ENCODE results near the gene CDKN2A. TPM values are rescaled to one million over a fixed set of nuclear protein-coding genes. Genes with fewer than 3 reads are reported as not detected.

CDKN2A gene
- total RNA-seq, 1 experiment from 2014 or later = not detected

DNA sequence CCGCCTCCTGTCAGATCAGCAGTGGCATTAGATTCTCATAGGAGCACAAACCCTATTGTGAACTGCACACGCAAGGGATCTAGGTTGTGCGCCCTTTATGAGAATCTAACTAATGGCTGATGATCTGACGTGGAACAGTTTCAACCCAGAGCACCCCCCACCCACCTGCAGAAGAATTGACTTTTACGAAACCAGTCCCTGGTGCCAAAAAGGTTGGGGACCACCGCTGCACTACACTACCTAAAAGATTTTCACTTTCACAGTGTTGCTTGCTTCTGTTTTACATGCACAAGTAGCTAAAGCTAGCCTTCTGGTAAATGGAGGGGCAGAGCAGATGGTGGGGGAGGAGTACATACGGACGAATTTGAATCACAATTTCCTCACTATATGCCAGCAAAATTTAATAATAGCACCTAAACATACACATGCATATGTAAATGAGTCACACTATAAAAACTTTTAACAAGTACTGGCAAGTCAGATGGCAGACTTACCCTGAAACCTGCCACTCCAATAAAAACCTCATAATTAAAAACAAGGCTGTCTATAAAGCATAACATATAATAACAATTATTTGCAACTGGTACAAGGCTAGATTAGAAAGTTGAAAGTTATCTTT is 38.9 kb upstream of the CDKN2A start:
- Histone ChIP-seq H3K9me3 (ENCODE audit: control insufficient read depth, insufficient read depth, low read depth, low read length) (no peaks in the 10 kb centered on the region), H3K4me1 (ENCODE audit: control insufficient read depth, insufficient read depth, low read length) (no peaks in the 10 kb centered on the region), H3K4me3 (ENCODE audit: low read depth in 2 of 2, low read length in 2 of 2) (no peak overlapping the region), H3K27ac (ENCODE audit: low read length) (no peak overlapping the region), H3K36me3 (ENCODE audit: control insufficient read depth, insufficient read depth, low read length) (no peaks in the 10 kb centered on the region), H3K27me3 (ENCODE audit: control insufficient read depth, insufficient read depth, low read length) (no peaks in the 10 kb centered on the region)
- CTCF ChIA-PET = no interaction called here
- ATAC-seq (no peak), DNase-seq (ENCODE audit: low read depth, low spot score) (no peak)
- in situ Hi-C loops (cut with HindIII; ENCODE audit: low pct_unique_long_range_greater_than_20kb, low sequenced_read_pairs) = no loop called here
- intact Hi-C loops (cut with micrococcal nuclease; ENCODE audit: unreplicated experiment) = no loop called here
- BruUV-seq (replicated peaks) = no TSS peak
- POLR2A ChIA-PET = no interaction called here
- TF ChIP-seq TCF7L2 (IDR thresholded peaks at IDR 0.05; ENCODE audit: low read depth, low read length) (no peak), SIN3A (IDR thresholded peaks at IDR 0.05; ENCODE audit: borderline replicate concordance, insufficient read depth, low read depth, low read length) (no peak), POLR2AphosphoS5 (IDR thresholded peaks at IDR 0.05; ENCODE audit: low read depth, low read length) (no peak)
- TF ChIP-seq, protein P1, sequence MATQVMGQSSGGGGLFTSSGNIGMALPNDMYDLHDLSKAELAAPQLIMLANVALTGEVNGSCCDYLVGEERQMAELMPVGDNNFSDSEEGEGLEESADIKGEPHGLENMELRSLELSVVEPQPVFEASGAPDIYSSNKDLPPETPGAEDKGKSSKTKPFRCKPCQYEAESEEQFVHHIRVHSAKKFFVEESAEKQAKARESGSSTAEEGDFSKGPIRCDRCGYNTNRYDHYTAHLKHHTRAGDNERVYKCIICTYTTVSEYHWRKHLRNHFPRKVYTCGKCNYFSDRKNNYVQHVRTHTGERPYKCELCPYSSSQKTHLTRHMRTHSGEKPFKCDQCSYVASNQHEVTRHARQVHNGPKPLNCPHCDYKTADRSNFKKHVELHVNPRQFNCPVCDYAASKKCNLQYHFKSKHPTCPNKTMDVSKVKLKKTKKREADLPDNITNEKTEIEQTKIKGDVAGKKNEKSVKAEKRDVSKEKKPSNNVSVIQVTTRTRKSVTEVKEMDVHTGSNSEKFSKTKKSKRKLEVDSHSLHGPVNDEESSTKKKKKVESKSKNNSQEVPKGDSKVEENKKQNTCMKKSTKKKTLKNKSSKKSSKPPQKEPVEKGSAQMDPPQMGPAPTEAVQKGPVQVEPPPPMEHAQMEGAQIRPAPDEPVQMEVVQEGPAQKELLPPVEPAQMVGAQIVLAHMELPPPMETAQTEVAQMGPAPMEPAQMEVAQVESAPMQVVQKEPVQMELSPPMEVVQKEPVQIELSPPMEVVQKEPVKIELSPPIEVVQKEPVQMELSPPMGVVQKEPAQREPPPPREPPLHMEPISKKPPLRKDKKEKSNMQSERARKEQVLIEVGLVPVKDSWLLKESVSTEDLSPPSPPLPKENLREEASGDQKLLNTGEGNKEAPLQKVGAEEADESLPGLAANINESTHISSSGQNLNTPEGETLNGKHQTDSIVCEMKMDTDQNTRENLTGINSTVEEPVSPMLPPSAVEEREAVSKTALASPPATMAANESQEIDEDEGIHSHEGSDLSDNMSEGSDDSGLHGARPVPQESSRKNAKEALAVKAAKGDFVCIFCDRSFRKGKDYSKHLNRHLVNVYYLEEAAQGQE (IDR thresholded peaks at IDR 0.05; ENCODE audit: insufficient read depth in 1 of 2, low read depth in 2 of 2, low read length in 1 of 2) = no peak
- TF ChIP-seq, protein P2, sequence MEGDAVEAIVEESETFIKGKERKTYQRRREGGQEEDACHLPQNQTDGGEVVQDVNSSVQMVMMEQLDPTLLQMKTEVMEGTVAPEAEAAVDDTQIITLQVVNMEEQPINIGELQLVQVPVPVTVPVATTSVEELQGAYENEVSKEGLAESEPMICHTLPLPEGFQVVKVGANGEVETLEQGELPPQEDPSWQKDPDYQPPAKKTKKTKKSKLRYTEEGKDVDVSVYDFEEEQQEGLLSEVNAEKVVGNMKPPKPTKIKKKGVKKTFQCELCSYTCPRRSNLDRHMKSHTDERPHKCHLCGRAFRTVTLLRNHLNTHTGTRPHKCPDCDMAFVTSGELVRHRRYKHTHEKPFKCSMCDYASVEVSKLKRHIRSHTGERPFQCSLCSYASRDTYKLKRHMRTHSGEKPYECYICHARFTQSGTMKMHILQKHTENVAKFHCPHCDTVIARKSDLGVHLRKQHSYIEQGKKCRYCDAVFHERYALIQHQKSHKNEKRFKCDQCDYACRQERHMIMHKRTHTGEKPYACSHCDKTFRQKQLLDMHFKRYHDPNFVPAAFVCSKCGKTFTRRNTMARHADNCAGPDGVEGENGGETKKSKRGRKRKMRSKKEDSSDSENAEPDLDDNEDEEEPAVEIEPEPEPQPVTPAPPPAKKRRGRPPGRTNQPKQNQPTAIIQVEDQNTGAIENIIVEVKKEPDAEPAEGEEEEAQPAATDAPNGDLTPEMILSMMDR (IDR thresholded peaks at IDR 0.05) = no peak

DNA sequence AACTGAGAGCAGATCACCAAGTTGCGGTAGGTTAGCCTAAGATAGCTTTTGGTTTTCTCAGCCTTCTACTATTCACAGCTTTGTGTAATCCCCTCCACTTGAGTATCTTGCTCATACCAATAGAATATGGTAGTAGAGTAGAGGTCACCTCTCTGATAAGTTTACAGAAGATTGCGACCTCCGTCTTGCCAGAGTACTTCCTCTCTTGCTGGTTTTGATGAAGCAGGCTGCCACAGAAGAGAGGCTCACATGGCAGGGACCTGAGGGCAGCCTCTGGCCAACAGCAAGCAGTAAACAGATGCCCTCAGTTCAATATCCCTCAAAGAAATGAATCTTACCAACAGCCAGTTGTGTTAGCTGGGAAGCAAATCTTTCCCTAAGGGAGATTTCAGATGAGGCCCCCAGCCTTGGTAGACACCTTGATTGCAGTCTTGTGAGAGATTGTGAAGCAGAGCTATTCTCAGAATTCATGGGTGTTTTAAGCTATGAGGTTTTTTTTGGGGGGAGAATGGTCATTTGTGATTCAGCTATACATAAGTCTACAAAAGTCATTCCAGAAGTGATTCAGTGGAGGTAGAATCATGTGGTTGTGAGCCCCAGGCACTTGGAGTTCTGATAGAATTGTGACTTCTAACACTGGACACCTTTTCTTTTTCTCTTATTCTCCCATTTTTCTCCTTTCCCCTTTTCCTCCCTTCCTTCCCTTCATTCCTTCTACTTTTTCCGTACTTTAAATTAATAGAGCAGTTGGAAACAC is 37.6 kb upstream of the CDKN2A start:
- Histone ChIP-seq H3K4me3 (ENCODE audit: low read depth in 2 of 2, low read length in 2 of 2) (no peak overlapping the region), H3K36me3 (ENCODE audit: control insufficient read depth, insufficient read depth, low read length) (no peaks in the 10 kb centered on the region), H3K27ac (ENCODE audit: low read length) (no peak overlapping the region), H3K27me3 (ENCODE audit: control insufficient read depth, insufficient read depth, low read length) (no peaks in the 10 kb centered on the region), H3K4me1 (ENCODE audit: control insufficient read depth, insufficient read depth, low read length) (no peaks in the 10 kb centered on the region), H3K9me3 (ENCODE audit: control insufficient read depth, insufficient read depth, low read depth, low read length) (no peaks in the 10 kb centered on the region)
- in situ Hi-C loops (cut with HindIII; ENCODE audit: low pct_unique_long_range_greater_than_20kb, low sequenced_read_pairs) = no loop called here
- TF ChIP-seq, protein P1 (IDR thresholded peaks at IDR 0.05; ENCODE audit: insufficient read depth in 1 of 2, low read depth in 2 of 2, low read length in 1 of 2) = no peak
- TF ChIP-seq, protein P2 (IDR thresholded peaks at IDR 0.05) = no peak
- no peak for TF ChIP-seq TCF7L2 (IDR thresholded peaks at IDR 0.05; ENCODE audit: low read depth, low read length)
- no peak for TF ChIP-seq SIN3A (IDR thresholded peaks at IDR 0.05; ENCODE audit: borderline replicate concordance, insufficient read depth, low read depth, low read length)
- TF ChIP-seq POLR2AphosphoS5 (IDR thresholded peaks at IDR 0.05; ENCODE audit: low read depth, low read length) = no peak
- intact Hi-C loops (cut with micrococcal nuclease; ENCODE audit: unreplicated experiment) = no loop called here
- DNase-seq (ENCODE audit: low read depth, low spot score) = no peak
- POLR2A ChIA-PET = no interaction called here
- no TSS peak for BruUV-seq (replicated peaks)
- no peak for ATAC-seq
- CTCF ChIA-PET = no interaction called here

Measured in Panc1 (cell line).